AG09319 (cell line): ENCODE data around the gene SP100.
"Not testable (repeated sequence)": the region's sequence is repeated elsewhere in the genome, so short reads cannot be mapped to it uniquely, and the experiment has no call there.

Experiments used
- DNase-seq: peaks from one replicate; pipeline ENCODE4 v3.0.0-alpha.2; 2010; ENCODE audit warnings: low read depth; ENCODE audit errors: extremely low read depth
- TF ChIP-seq, protein P1 (sequence below): IDR thresholded peaks from 2 replicates; pipeline ENCODE4 v1.5.1; 2011; ENCODE audit warnings: low read depth, mild to moderate bottlenecking, inconsistent platforms, low read length, moderate library complexity

The SP100 gene

DNA sequence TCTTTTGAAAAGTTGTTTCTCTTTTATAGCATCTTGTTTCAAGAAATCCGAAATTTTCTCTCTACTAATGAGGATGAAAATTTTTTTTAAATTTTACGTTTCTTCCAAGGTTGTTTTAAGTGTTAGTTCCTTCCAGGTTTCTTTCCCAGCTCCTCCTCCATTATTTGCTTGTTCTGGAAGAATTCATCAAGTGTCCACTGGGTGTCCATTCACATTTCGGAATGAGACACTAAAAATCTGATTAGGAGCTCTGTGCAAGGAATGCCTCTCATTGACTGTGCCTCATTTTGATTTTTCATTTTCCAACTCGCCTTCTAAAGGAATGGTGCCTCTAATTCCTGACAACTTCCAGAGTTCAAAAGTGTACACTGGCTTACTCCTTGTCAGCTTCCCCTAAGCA, 6.1 kb downstream of the SP100 start:
- TF ChIP-seq, protein P1, sequence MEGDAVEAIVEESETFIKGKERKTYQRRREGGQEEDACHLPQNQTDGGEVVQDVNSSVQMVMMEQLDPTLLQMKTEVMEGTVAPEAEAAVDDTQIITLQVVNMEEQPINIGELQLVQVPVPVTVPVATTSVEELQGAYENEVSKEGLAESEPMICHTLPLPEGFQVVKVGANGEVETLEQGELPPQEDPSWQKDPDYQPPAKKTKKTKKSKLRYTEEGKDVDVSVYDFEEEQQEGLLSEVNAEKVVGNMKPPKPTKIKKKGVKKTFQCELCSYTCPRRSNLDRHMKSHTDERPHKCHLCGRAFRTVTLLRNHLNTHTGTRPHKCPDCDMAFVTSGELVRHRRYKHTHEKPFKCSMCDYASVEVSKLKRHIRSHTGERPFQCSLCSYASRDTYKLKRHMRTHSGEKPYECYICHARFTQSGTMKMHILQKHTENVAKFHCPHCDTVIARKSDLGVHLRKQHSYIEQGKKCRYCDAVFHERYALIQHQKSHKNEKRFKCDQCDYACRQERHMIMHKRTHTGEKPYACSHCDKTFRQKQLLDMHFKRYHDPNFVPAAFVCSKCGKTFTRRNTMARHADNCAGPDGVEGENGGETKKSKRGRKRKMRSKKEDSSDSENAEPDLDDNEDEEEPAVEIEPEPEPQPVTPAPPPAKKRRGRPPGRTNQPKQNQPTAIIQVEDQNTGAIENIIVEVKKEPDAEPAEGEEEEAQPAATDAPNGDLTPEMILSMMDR: no peak
- no peak for DNase-seq

DNA sequence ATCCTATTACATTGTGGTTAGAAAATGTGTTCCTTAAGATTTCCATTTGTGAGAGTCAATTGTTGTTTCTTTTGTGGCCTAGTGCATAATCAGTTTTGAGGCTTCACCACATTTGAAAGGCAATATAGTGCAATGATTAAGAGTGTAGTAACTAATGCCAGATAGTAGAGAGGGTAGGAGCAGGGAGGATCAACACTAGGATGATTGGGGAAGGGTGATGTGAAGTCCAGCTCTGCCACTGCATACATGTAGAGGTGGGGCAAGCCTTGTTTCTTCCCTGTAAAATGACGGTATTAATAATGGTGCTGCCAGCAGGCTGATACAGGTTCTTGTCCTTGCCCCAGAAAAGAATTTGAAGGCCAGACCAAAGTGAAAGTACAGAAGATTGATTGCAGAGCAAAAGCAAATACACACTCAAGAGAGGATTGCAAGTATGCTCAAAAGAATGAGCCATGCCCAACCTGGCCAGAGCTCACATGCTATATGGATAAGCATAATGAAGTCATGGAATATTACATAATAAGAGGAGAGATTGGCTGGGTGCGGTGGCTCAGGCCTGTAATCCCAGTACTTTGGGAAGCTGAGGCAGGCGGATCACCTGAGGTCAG, 8.0 kb downstream of the SP100 start:
- TF ChIP-seq, protein P1: no peak
- no peak for DNase-seq

DNA sequence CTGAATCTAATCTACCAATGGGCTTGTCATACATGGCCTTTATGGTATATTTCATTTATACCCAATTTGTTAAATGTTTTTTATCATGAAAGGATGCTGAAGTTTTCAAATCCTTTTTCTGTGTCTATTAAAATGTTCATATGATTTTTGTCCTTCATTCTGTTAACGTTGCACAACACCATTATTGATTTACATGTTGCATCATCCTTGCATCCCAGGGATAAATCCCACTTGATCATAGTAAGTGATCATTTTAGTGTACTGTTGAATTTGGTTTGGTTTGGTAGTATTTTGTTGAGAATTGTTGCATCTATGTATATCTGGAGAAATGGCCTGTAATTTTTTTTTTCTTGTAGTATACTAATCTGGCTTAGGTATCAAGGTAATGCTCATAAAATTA, 9.4 kb downstream of the SP100 start:
- TF ChIP-seq, protein P1: no peak
- DNase-seq: no peak

DNA sequence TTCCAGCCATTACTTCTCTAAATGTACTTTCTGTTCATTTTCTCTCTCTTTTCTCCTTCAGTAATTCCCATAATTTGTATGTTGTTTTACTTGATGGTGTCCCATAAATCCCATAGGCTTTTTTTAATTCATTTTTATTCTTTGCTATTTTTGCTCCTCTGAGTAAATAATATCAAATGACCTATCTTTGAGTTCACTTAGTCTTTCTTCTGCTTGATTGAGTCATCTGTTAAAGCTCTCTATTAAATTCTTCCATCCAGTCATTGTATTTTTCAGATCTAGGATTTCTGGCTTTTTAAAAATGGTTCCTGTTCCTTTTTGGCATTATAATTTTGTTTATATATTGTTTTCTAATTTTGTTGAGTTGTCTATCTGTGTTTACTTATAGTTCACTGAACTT, 13.5 kb downstream of the SP100 start:
- TF ChIP-seq, protein P1: no peak
- DNase-seq: no peak

DNA sequence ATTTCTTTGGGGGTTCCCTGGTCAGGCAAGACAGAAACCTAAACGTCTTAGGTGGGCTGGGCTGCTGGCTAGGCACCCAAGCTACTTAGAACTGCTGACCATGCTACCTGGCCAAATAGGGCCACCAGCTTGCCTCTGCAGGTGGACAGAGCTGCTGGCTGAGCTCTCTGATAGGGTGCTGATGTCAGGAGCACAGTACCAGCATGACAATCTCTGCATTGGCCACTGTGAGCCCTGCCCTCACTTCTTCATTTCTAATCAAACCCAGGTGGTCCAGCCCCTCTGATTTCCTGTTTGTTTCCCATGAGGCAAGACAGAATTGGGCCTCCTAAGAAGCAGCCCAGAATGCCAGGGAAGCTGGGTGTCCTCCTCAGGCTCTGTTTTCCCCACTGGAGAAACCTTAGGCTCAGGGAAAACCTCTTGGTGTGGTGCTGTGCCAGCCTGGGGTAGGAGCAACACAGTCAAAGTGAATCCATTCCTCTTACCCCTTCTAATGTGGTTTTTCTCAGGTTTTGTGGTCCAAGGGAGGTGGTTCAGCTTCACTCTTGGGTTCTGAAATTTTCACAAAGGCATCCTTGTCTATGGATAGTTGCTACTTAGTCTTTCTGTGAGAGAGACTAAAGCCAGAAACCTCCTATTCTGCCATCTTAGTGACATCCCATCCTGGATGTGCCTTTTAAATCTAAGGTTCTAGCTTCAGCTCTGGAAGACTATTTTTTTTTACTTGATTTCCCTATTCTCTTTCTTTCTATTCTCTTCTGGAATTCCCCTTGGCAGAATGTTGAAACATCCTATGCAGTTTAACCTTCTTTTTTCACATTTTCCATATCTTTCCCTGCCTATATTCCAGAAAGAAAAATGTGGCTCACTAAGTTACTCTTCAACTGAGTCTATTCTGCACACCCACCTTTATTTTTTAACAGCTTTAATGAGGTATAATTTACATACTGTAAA, 15.2 kb downstream of the SP100 start:
- DNase-seq: no peak
- TF ChIP-seq, protein P1: no peak

DNA sequence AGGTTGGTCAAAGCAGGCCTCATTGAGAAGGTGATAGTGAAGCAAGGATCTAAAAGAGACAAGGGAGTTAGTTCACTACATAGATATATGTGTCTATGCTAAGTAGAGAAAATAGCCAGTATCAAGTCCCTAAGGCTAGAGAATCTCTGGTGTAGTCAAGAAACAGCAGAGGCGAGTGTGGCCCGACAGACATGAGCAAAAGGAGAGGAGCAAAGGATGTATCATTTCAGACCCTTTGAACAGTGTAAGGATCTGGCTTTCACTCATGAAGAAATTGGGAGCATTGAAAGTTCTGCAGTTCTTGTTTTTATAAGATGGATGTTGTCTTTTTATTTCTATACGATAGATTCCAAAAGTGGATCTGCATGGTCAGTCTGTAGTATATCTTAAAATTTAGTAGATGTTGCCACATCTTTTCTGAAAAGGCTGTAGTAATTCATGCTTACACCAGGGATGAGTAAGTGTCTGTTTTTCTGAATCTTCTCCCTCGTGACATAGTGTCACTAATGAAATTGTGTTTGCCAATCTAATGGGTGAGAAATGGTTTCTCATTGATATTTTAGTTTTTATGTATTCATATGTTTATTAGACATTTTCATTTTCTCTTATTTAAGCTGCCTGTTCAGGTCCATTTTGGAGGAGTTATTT, 18.8 kb downstream of the SP100 start:
- no peak for DNase-seq
- TF ChIP-seq, protein P1: no peak

DNA sequence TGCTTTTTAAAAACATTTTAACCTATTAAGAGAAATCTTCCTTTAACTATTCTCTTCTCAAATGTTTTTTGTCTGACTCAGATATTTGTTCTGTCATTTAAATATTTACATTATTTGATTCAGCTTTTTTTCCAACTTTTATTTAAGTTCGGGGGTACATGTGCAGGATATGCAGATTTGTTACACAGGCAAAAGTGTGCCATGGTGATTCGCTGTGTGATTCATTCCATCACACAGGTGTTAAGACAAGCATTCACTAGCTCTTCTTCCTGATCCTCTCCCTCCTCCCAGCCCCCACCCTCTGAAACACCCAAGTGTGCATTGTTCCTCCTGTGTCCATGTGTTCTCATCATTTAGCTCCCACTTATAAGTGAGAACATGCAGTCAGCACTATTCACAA, 19.4 kb downstream of the SP100 start:
- DNase-seq: no peak
- TF ChIP-seq, protein P1: no peak

DNA sequence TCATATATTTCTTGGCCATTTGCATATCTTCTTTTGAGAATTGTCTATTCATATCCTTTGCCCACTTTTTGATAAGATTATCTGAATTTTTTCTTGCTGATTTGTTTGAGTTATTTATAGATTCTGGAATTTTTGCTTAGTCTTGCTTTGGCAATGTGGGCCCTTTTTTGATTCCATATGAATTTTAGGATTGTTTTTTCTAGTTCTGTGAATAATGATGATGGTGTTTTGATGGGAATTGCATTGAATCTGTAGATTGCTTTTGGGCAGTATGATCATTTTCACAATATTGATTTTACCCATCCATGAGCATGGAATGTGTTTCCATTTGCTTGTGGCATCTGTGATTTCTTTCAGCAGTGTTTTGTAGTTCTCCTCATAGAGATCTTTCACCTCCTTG, 23.1 kb downstream of the SP100 start:
- DNase-seq: not testable (repeated sequence)
